CD4-positive, alpha-beta T cell treated with Interleukin-15 for 4 hours (primary cell): ENCODE measurements around the gene NCKAP1.
"Not testable (repeated sequence)": the region's sequence is repeated elsewhere in the genome, so short reads cannot be mapped to it uniquely, and the experiment has no call there.

Source experiments
- DNase-seq: peaks from one replicate; pipeline ENCODE4 v3.0.0-alpha.2; 2020; ENCODE audit warnings: low spot score

NCKAP1 gene

DNA sequence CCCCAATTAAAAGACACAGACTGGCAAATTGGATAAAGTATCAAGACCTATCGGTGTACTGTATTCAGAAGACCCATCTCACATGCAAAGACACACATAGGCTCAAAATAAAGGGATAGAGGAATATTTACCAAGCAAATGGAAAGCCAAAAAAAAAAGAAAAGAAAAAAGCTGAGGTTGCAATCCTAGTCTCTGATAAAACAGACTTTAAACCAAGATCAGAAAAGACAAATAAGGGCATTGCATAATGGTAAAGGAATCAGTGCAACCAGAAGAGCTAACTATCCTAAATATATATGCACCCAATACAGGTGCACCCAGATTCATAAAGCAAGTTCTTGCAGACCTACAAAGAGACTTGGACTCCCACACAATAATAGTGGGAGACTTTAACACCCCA lies 161.6 kb downstream of the NCKAP1 start:
- not testable (repeated sequence) for DNase-seq

DNA sequence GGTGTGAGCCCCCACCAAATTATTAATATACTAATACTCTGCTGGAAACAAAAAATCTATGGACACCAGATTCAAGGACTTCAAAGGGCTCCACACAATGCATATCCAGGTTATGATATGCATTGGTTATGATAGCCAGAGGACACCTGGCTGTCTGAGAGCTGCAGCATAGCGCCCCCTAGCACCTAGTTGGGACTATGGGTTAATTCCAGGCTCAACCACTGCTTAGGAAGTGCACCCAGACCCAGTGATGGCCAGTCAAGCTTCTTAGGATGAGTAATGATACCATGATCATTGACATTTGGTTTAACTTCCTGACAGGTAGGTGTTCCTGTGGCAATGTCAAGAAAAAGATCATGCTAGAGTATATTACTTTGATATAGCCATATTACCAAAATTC lies 168.0 kb downstream of the NCKAP1 start:
- DNase-seq, result no peak

DNA sequence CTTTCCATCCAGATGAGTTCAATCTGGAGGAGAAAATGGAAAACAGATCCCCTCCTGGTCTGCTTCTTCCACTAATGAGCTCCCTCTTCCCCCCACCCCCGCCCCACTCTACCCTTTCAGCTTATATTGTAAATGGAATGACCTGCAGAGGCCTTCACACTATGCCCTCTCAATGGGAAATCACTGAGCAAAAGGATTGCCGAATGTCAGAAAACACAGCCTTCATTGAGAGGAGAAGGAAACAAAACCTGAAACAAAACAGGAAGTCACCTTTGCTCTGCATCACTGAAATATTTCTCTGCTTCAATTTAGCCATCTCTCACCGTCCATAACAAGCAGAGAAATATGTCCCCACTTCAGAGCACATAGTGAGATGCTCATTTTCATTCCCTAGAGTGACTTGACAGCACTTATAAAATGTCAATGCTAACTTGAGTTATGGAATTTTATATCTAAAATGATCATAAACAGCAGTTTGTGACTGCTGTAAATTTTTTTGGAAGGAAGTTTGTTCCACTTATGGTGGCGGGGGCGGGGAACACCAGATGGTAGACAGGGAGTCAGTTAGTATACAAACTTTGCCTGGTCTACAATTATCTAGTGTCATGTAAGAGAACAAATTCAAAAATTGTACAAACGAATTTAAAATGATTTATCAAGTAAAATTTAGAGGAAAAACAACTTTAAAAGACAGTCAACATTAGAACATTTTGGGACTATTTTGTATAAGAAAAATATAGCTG lies 170.0 kb downstream of the NCKAP1 start:
- no peak for DNase-seq

DNA sequence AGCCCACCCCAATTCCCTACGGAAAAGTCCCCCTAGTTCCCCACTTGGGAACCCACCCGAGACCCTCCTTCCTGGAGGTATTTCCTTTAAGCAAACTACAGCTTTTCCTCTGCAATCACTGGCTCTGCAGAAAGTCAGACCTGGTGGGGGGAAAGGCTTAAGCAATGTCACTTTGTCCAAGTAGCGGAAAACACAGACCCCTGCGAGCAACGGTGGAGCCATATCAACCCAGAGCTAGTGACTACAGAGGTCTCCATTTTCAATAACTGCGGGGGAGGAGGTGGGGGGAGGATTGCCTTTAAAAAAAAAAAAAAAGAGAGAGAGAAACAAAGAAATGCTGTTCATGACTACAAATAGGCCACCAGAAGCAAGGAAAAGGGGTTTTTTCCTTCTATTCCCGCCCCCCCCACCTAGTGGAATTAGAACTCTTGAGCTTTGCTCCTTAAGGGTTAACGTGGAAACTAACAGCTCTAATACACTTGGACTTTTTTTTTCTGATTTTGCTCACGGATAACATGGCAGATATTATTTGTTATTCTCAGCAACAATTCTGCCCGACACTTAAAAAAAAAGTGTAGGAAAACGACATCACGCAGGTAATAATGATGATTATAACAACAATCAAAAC lies 170.7 kb downstream of the NCKAP1 start:
- no peak for DNase-seq

DNA sequence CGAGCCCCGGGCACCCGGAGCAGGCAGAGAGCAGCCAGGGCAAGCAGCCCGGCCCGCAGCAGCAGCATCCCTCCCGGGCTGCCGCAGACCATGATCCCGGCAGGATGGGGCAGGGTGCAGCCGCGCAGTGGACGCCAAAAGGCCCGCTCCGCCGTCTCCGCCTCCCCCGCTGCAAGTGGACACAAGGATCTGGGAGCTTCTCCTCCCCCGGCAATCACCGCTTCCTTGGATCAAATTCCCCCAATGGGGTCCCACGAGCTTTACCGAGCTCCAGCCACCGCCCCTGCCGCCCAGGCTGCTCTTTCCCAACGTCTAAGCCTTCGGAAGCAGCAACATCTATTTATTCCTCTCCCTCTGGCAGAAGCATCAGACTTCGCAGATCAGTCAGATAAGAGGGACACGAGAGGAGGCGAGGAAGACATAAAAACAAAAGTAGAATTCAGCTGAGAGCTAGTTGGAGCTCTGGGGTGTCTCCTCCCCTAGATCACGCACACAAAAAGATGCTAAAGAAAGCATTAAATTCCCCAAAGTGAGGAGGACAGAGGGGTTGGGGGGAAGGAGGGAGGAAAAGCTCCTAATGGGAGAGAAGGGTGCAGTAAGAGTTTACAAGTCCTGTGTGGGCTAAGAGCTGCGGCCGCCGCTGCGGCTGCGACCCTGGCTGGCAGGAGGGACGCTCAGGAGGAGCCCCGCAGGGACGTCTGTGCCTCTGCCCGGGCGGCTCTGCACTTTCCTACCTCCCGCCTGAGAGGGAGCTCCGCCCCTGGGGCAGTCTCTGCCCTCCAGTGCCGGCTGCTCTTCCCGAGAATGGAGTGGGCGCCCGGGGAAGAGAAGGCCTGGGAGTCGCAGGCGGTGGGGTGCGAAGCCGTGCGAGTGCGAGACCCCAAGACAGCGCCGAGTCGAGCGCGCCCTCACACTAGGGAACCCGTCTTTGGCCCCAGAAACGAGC lies 171.5 kb downstream of the NCKAP1 start, which contains the start of gene FRZB:
FRZB (minus strand) TSS at position 177 of the 946 bp plus-strand sequence; CDS start at position 92, 85 bp downstream.
- no peak for DNase-seq

DNA sequence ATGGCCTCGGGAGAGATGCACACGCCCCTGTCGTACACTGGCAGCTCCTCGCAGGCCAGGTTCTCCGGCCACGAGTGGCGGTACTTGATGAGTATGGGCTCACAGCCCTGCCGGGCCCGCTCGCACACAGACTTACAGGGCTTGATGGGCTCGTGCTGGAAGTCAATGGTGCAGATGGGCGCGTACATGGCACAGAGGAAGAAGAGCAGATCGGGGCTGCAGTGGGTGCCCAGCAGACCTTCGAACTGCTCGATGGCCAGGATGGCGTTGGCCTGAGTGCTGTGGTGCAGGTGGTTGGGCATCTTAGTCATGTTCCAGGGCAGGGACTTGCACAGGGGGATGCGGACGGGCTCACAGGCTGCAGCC lies 172.2 kb downstream of the NCKAP1 start:
- no peak for DNase-seq

DNA sequence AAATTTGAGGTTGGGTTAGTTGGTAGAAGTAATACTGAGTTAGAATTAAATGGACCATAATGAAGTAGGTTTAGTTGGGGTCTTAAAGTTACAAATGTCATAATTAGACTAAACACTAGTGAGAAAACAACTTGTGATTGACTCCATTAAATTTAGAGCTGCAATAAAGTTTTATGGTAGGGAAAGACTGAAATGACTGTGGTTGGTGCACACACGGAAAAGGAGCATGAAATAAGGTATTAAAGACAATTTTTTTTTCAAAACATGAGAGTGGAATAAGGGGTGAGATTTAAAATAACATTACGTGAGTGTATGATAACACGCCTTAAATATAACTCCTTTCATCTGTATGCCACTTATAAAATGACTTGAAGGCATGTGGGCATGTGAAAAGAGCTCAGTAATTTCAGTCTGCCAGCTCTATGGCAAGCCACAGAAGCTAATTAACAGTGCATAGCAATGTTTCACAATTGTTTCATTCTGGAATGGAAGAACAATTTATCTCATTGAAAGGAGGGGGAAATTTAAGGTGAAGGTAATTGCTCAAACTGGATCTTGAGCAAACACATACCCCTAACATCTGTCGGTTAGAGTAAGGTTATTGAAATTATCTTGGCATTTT lies 173.2 kb downstream of the NCKAP1 start:
- no peak for DNase-seq

DNA sequence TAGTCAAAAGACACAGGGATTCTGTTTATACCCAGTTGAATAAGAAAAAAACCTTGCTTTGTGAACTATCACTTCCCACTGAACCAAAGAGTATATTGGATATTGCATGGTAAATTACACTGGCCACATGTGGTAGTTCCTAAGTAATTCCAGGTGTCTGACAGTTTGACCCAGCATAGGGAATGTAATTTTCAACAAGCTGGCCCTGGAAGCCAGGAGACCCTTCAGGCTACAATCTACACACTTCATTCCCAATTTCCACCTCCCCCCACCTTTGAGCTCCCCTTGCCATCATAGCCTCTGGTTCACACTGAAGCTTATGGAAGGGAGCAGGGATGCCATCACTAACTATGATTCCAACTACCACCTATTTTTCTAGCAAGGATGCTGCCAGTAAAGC lies 174.6 kb downstream of the NCKAP1 start:
- no peak for DNase-seq

DNA sequence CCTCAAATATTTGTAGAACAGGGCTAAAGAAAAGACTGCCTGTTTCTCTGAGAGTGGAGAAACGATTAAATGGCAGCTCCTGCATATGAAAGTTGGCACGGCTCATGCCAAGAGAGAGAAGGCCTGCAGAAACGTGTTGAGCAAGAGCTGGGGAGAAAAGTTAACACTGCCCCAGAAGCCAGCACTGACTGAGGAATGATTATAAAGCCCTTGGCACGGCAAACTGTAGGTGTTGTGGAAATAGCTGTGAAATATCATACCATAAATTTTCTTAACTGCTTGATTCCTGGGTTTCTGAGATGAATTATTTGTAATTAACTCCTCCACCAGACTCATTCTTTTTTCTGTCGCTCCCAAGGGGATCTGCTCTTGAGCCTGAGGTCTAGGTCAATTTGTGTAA lies 176.2 kb downstream of the NCKAP1 start:
- DNase-seq, result no peak

DNA sequence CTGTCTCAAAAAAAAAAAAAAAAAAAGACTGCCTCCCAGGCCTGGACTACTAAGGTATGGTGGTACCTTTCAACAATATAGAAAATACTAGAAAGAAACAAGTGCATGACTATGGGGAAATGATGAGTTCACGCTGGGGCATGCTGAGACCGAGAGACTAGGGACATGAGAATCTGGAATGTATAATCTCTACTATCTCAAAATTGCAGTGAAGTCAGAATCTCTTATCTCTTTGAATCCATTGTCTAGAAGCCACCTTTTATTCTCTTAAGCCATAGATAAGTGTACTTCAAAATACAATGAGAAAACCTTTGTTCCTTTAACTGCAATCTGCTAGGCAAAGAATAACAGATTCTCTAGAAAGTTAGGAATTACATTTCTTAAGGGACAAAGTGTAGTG lies 177.4 kb downstream of the NCKAP1 start:
- no peak for DNase-seq
